SU-DHL-6 (cell line): ENCODE data around the gene KCNK16.

ENCODE experiments used
- H2AFZ ChIP-seq: fragments of 200-600 bp; sonication (generic); 2 replicates; pipeline ENCODE4 v1.6.1; 2014; ENCODE audit warnings: low read depth, mild to moderate bottlenecking, moderate library complexity, mixed read lengths, antibody characterized with exemption, low read length; ENCODE audit not compliant: severe bottlenecking
- H3F3A ChIP-seq: fragments of 200-600 bp; shearing (Covaris generic); 2 replicates; pipeline ENCODE4 v1.6.0; 2016; ENCODE audit warnings: antibody characterized with exemption, mild to moderate bottlenecking; ENCODE audit not compliant: insufficient read depth
- H3K27ac ChIP-seq: fragments of 200-600 bp; sonication (generic); 2 replicates; pipeline ENCODE4 v1.5.1; 2016; ENCODE audit warnings: low read depth, mild to moderate bottlenecking, low read length, moderate library complexity, mixed read lengths
- H3K27me3 ChIP-seq: fragments of 200-600 bp; sonication (generic), shearing (Covaris generic); 2 replicates; pipeline ENCODE4 v1.6.0; 2014; ENCODE audit warnings: mild to moderate bottlenecking, low read length
- H3K36me3 ChIP-seq: fragments of 200-600 bp; sonication (generic); 2 replicates; pipeline ENCODE4 v1.6.1; 2014; ENCODE audit warnings: mild to moderate bottlenecking, low read length, mixed read lengths
- H3K4me2 ChIP-seq: fragments of 300-600, 200-600 bp; shearing (Covaris generic), sonication (generic); 2 replicates; pipeline ENCODE4 v1.6.0; 2014; ENCODE audit warnings: low read length, low read depth, mild to moderate bottlenecking; ENCODE audit not compliant: poor library complexity, severe bottlenecking
- H3K4me3 ChIP-seq: fragments of 200-600 bp; sonication (generic); 2 replicates; pipeline ENCODE4 v1.5.1; 2014; ENCODE audit warnings: antibody characterized with exemption, low read length, mild to moderate bottlenecking, mixed read lengths; ENCODE audit not compliant: insufficient read depth, poor library complexity, severe bottlenecking
- H3K79me2 ChIP-seq: fragments of 200-600 bp; sonication (generic); 2 replicates; pipeline ENCODE4 v1.6.1; 2014; ENCODE audit warnings: mild to moderate bottlenecking, low read length, moderate library complexity; ENCODE audit not compliant: insufficient read depth
- H3K9ac ChIP-seq: fragments of 200-600 bp; sonication (generic); 2 replicates; pipeline ENCODE4 v1.7.0; 2014; ENCODE audit warnings: mild to moderate bottlenecking, low read length
- H3K9me2 ChIP-seq: fragments of 200-600 bp; sonication (generic); replicated peaks from 2 replicates; pipeline ENCODE4 v1.6.1; 2014; ENCODE audit warnings: low read length; ENCODE audit not compliant: insufficient read depth
- H3K9me3 ChIP-seq: fragments of 200-600 bp; sonication (generic); 2 replicates; pipeline ENCODE4 v1.6.1; 2014; ENCODE audit warnings: low read length, mixed read lengths; ENCODE audit not compliant: insufficient read depth
- H4K20me1 ChIP-seq: fragments of 200-600 bp; sonication (generic); 2 replicates; pipeline ENCODE4 v1.6.1; 2014; ENCODE audit warnings: low read depth, mild to moderate bottlenecking, antibody characterized with exemption, low read length, moderate library complexity, mixed read lengths
- EZH2phosphoT487 ChIP-seq: fragments of 200-600 bp; sonication (generic), shearing (Covaris generic); conservative IDR thresholded peaks from 2 replicates; pipeline ENCODE4 v1.6.1; 2018; ENCODE audit warnings: mild to moderate bottlenecking, antibody characterized with exemption, low read length, moderate library complexity, mixed read lengths
- TF ChIP-seq, protein P1 (sequence below): fragments of 200-600 bp; sonication (generic); IDR thresholded peaks from one replicate; pipeline ENCODE4 v1.5.1; 2017; ENCODE audit warnings: antibody characterized with exemption, mild to moderate bottlenecking, low read length, moderate library complexity; ENCODE audit not compliant: insufficient read depth, poor library complexity, severe bottlenecking

Gene KCNK16

DNA sequence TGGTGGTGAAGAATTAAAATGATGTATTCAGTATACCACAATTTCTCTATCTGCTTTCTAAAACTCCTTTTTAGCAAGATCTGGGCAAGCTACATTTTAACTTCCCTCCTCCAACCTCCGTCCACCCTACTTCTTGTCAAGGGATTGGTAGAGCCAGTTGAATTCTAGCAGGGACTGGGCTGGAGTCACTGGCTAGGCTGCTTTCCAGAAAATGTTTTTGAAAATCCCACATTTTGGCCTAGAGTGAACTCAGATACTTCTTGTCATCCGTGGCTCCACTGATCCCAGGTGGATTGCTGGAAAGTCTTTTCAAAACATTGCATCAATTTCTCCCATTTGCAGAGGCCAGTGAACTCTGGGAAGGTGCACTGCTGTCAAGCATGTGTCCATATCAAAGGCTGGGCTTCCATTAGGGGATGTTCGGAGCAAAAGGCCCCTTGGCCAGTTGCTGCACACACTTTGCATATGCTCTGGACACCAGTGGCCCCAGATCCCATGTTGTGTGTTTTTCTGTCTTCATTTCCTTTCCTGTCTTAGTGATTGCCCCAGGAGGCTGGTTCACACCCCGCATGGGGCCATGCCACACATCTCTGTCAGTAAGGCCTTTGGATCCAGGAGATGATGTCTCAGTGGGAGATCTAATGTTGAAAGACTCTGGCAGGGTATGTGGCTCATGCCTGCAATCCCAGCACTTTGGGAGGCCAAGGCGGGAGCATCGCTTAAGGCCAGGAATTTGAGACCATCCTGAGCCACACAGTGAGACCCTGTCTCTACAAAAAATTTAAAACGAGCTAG lies 11.3 kb upstream of the KCNK16 start:
- H3F3A ChIP-seq: no peaks in the 10 kb centered on the region
- no peak overlapping the region for H3K4me3 ChIP-seq
- TF ChIP-seq EZH2phosphoT487: no peak
- TF ChIP-seq, protein P1, sequence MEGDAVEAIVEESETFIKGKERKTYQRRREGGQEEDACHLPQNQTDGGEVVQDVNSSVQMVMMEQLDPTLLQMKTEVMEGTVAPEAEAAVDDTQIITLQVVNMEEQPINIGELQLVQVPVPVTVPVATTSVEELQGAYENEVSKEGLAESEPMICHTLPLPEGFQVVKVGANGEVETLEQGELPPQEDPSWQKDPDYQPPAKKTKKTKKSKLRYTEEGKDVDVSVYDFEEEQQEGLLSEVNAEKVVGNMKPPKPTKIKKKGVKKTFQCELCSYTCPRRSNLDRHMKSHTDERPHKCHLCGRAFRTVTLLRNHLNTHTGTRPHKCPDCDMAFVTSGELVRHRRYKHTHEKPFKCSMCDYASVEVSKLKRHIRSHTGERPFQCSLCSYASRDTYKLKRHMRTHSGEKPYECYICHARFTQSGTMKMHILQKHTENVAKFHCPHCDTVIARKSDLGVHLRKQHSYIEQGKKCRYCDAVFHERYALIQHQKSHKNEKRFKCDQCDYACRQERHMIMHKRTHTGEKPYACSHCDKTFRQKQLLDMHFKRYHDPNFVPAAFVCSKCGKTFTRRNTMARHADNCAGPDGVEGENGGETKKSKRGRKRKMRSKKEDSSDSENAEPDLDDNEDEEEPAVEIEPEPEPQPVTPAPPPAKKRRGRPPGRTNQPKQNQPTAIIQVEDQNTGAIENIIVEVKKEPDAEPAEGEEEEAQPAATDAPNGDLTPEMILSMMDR: no peak
- no peak overlapping the region for H3K4me2 ChIP-seq
- H3K36me3 ChIP-seq: no peaks in the 10 kb centered on the region
- no peaks in the 10 kb centered on the region for H3K9me2 ChIP-seq
- H3K9me3 ChIP-seq: no peaks in the 10 kb centered on the region
- H2AFZ ChIP-seq: no peak overlapping the region
- no peaks in the 10 kb centered on the region for H3K79me2 ChIP-seq
- no peak overlapping the region for H3K9ac ChIP-seq
- H3K27ac ChIP-seq: no peak overlapping the region
- no peaks in the 10 kb centered on the region for H4K20me1 ChIP-seq
- no peaks in the 10 kb centered on the region for H3K27me3 ChIP-seq

DNA sequence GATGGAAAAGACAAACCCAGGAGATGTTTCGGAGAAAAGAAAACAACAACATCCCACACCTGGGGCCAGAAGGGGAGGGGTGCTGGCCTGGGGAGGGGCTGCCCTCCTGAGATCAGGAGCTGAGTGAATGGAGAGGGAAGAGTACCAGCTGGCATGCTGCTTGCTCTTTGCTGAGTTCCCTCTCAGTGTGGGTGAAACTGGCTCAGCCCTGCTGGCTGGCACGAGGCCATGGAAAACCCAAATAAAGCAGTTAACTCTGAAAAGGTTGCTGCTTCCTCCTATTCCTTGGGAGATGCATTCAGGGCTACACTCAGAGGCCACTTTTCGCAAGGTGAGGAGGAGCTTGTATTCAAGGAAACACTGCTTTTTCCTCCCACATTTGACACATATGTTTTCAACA lies 8.0 kb upstream of the KCNK16 start:
- 0 out of 2 replicates have a peak, but pooled peaks cover 2% of the 10 kb centered on the region for H3K27me3 ChIP-seq
- no peaks in the 10 kb centered on the region for H3K36me3 ChIP-seq
- no peak for TF ChIP-seq EZH2phosphoT487
- TF ChIP-seq, protein P1: no peak
- no peak overlapping the region for H2AFZ ChIP-seq
- no peaks in the 10 kb centered on the region for H3K79me2 ChIP-seq
- H3K9ac ChIP-seq: no peak overlapping the region
- H3K9me2 ChIP-seq: no peaks in the 10 kb centered on the region
- H3K9me3 ChIP-seq: no peaks in the 10 kb centered on the region
- no peak overlapping the region for H3K4me3 ChIP-seq
- no peak overlapping the region for H3K4me2 ChIP-seq
- no peaks in the 10 kb centered on the region for H3F3A ChIP-seq
- H3K27ac ChIP-seq: no peak overlapping the region
- no peaks in the 10 kb centered on the region for H4K20me1 ChIP-seq

DNA sequence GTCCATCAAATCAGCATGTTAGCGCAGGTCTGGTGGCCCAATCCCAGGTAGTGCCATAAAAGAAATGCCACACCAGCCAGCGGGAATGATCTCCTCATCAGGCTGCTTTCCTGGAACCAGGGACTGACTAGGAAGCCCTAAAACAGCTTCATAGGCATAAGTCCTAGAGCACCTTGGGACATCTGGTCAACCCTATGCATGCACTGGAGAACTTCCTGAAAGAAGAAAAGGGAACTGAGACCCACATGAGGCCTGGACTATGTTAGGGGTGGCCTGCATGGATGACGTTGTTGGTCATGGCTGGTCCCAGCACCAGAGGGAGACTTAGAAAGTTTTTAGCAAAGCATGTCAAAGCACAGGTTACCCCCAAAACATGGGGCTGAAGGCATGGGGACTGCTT lies 7.6 kb upstream of the KCNK16 start:
- Histone ChIP-seq H3K4me2 (no peak overlapping the region), H2AFZ (no peak overlapping the region), H3K9ac (no peak overlapping the region), H4K20me1 (no peaks in the 10 kb centered on the region), H3F3A (no peaks in the 10 kb centered on the region), H3K27ac (no peak overlapping the region), H3K27me3 (0 out of 2 replicates have a peak, but pooled peaks cover 2% of the 10 kb centered on the region), H3K9me2 (no peaks in the 10 kb centered on the region), H3K4me3 (no peak overlapping the region), H3K79me2 (no peaks in the 10 kb centered on the region), H3K36me3 (no peaks in the 10 kb centered on the region), H3K9me3 (no peaks in the 10 kb centered on the region)
- TF ChIP-seq, protein P1: no peak
- no peak for TF ChIP-seq EZH2phosphoT487
